Peyer's patch (tissue), 4 donors: ENCODE results near the gene NACA2. TPM values are rescaled to one million over a fixed set of nuclear protein-coding genes. Genes with fewer than 3 reads are reported as not detected.
"Not testable (repeated sequence)": the region's sequence is repeated elsewhere in the genome, so short reads cannot be mapped to it uniquely, and the experiment has no call there.

Experiments
- DNase-seq, 3 donors: peaks; one replicate each; pipeline ENCODE4 v3.0.0-alpha.2; 2017 to 2019
- H3K27ac ChIP-seq, 4 donors: fragments of 200-600 bp; sonication (generic); one replicate each; pipeline ENCODE4 v1.5.1; 2016 to 2019
- H3K27me3 ChIP-seq, 2 donors: fragments of 200-600 bp; sonication (generic); one replicate each; pipeline ENCODE4 v1.5.1; 2019
- H3K36me3 ChIP-seq, 3 donors: fragments of 200-600 bp; sonication (generic); one replicate each; pipeline ENCODE4 v1.5.1; 2016 to 2019
- H3K4me1 ChIP-seq, 4 donors: fragments of 200-600 bp; sonication (generic); one replicate each; pipeline ENCODE4 v1.5.1; 2016 to 2019
- H3K4me3 ChIP-seq, 4 donors: fragments of 200-600 bp; sonication (generic); 1 replicate in 3 of 4; 2 replicates in 1 of 4; pipeline ENCODE4 v1.5.1; 2016 to 2019; ENCODE audit warnings: mild to moderate bottlenecking in 1 of 4
- H3K9me3 ChIP-seq, 4 donors: fragments of 200-600 bp; sonication (generic); one replicate each; pipeline ENCODE4 v1.5.1; 2016 to 2019; ENCODE audit warnings: mild to moderate bottlenecking in 1 of 4
- CTCF ChIP-seq, 6 experiments: fragments of 450-650 bp in 4 of 6; fragments of 200-600 bp in 2 of 6; sonication (generic) in 1 of 6; IDR thresholded peaks; one replicate each; pipeline ENCODE4 v1.5.1; 2017 to 2019; ENCODE audit warnings: antibody characterized with exemption in 6 of 6, mild to moderate bottlenecking in 3 of 6, moderate library complexity in 1 of 6
- POLR2A ChIP-seq, 2 donors: fragments of 450-650 bp; IDR thresholded peaks; one replicate each; pipeline ENCODE4 v1.5.1; 2017; ENCODE audit warnings: antibody characterized with exemption in 2 of 2, mild to moderate bottlenecking in 2 of 2, moderate library complexity in 2 of 2
- total RNA-seq, 4 donors: library from RNA; depleted of rRNA; stranded (reverse); fragments of >200 nt; gene quantifications; one replicate each; pipeline ENCODE4 v1.1.0, GENCODE V29; 2016

Gene NACA2
- total RNA-seq, 4 donors from 2014 or later, result not detected

GRCh38 chr17:61593426-61593825 lies 2.4 kb upstream of the NACA2 start:
- DNase-seq, result no peak
- TF ChIP-seq POLR2A (IDR thresholded peaks at IDR 0.05) (no peak), CTCF (IDR thresholded peaks at IDR 0.05) (no peak)
- Histone ChIP-seq H3K9me3 (no peaks in the 10 kb centered on the region), H3K27me3 (no peaks in the 10 kb centered on the region), H3K36me3 (no peaks in the 10 kb centered on the region), H3K4me3 (no peak overlapping the region), H3K4me1 (no peaks in the 10 kb centered on the region), H3K27ac (no peak overlapping the region)

- no peak overlapping the region for H3K27ac ChIP-seq
- H3K4me3 ChIP-seq, result no peak overlapping the region
- H3K36me3 ChIP-seq, result no peaks in the 10 kb centered on the region
- no peak for DNase-seq
- no peak for TF ChIP-seq POLR2A (IDR thresholded peaks at IDR 0.05)
- TF ChIP-seq CTCF (IDR thresholded peaks at IDR 0.05), result no peak
- no peaks in the 10 kb centered on the region for H3K9me3 ChIP-seq
- no peaks in the 10 kb centered on the region for H3K4me1 ChIP-seq
- H3K27me3 ChIP-seq, result no peaks in the 10 kb centered on the region
Measured at GRCh38 chr17:61591930-61592329, 911 bp upstream of the NACA2 start.

- no peaks in the 10 kb centered on the region for H3K27me3 ChIP-seq
- no peak overlapping the region for H3K4me3 ChIP-seq
- no peaks in the 10 kb centered on the region for H3K9me3 ChIP-seq
- DNase-seq, result no peak
- no peaks in the 10 kb centered on the region for H3K36me3 ChIP-seq
- no peaks in the 10 kb centered on the region for H3K4me1 ChIP-seq
- no peak overlapping the region for H3K27ac ChIP-seq
- no peak for TF ChIP-seq POLR2A (IDR thresholded peaks at IDR 0.05)
- TF ChIP-seq CTCF (IDR thresholded peaks at IDR 0.05), result no peak
Measured at GRCh38 chr17:61589990-61590389, 1.0 kb downstream of the NACA2 start.

GRCh38 chr17:61587807-61588660 lies 3.0 kb downstream of the NACA2 start:
- no peak for DNase-seq
- Histone ChIP-seq H3K27me3 (no peaks in the 10 kb centered on the region), H3K4me3 (no peak overlapping the region), H3K4me1 (no peaks in the 10 kb centered on the region), H3K27ac (no peak overlapping the region), H3K9me3 (no peaks in the 10 kb centered on the region), H3K36me3 (no peaks in the 10 kb centered on the region)
- TF ChIP-seq CTCF (IDR thresholded peaks at IDR 0.05) (no peak), POLR2A (IDR thresholded peaks at IDR 0.05) (no peak)

GRCh38 chr17:61587242-61587641 lies 3.8 kb downstream of the NACA2 start:
- Histone ChIP-seq H3K4me3 (no peak overlapping the region), H3K27me3 (no peaks in the 10 kb centered on the region), H3K27ac (no peak overlapping the region), H3K4me1 (no peaks in the 10 kb centered on the region), H3K36me3 (no peaks in the 10 kb centered on the region), H3K9me3 (no peaks in the 10 kb centered on the region)
- no peak for DNase-seq
- TF ChIP-seq POLR2A (IDR thresholded peaks at IDR 0.05), result no peak

- H3K9me3 ChIP-seq, H3K4me3 ChIP-seq, H3K27ac ChIP-seq, DNase-seq, H3K27me3 ChIP-seq, H3K36me3 ChIP-seq, H3K4me1 ChIP-seq: not testable (repeated sequence)
Measured at GRCh38 chr17:61586622-61587021, 4.4 kb downstream of the NACA2 start.
